GM13977 (cell line): ENCODE data around the gene C1RL.

Experiments used
- DNase-seq: peaks from one replicate; pipeline ENCODE4 v3.0.0; 2012; ENCODE audit warnings: low spot score
- in situ Hi-C: fragments of 300-500 bp; cut with MboI; formaldehyde crosslinking; loops from one replicate; pipeline ENCODE4 v1.12.0; 2022; ENCODE audit warnings: low sequenced_read_pairs, low pct_unique_long_range_greater_than_20kb, mixed read lengths, inconsistent platforms; ENCODE audit not compliant: unreplicated experiment
- TF ChIP-seq, protein P1 (sequence below): IDR thresholded peaks from 2 replicates; pipeline ENCODE4 v1.5.1; 2012; ENCODE audit warnings: mild to moderate bottlenecking, control low read depth; ENCODE audit not compliant: insufficient read depth; ENCODE audit errors: extremely low read depth, missing control alignments

The C1RL gene

DNA sequence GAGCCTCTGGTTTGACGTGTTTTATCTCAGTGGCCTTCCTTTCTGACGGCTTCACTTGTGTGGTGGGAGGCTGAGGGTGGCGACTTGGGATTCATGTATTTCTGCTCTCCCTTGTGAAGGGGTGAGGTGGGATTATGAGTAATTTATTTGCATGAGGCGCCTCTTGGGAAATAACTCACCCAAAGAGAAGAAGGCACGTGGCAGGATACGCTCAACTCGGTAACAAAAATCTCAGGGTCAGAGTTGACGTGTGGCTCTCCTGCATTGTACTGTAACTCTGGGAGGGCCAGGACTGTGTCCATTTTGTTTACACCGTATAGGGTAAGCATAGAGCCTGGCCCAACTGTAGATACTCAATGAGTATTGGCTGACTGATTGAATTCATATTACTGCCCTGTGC, 63.1 kb downstream of the C1RL start:
- TF ChIP-seq, protein P1, sequence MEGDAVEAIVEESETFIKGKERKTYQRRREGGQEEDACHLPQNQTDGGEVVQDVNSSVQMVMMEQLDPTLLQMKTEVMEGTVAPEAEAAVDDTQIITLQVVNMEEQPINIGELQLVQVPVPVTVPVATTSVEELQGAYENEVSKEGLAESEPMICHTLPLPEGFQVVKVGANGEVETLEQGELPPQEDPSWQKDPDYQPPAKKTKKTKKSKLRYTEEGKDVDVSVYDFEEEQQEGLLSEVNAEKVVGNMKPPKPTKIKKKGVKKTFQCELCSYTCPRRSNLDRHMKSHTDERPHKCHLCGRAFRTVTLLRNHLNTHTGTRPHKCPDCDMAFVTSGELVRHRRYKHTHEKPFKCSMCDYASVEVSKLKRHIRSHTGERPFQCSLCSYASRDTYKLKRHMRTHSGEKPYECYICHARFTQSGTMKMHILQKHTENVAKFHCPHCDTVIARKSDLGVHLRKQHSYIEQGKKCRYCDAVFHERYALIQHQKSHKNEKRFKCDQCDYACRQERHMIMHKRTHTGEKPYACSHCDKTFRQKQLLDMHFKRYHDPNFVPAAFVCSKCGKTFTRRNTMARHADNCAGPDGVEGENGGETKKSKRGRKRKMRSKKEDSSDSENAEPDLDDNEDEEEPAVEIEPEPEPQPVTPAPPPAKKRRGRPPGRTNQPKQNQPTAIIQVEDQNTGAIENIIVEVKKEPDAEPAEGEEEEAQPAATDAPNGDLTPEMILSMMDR, result no peak
- in situ Hi-C loops, result no loop called here

More for the DNA sequence above, 63.1 kb downstream of the C1RL start:
- DNase-seq, result no peak
